Testis (tissue), 3 donors: ENCODE measurements around the gene LRP10. TPM values are rescaled to one million over a fixed set of nuclear protein-coding genes. Genes with fewer than 3 reads are reported as not detected.
A peak's percentile ranks its signal among the peaks of the same experiment; 100 is the strongest.

ENCODE experiments used
- DNase-seq: peaks from one replicate; pipeline ENCODE4 v3.0.0-alpha.2; 2019
- H3K27ac ChIP-seq, 2 donors: fragments of 200-600 bp; sonication (generic); one replicate each; pipeline ENCODE4 v1.5.1; 2019
- H3K27me3 ChIP-seq: fragments of 200-600 bp; sonication (generic); one replicate; pipeline ENCODE4 v1.5.1; 2019
- H3K36me3 ChIP-seq: fragments of 200-600 bp; sonication (generic); one replicate; pipeline ENCODE4 v1.5.1; 2017; ENCODE audit warnings: low read depth; ENCODE audit errors: missing control alignments
- H3K4me1 ChIP-seq: fragments of 200-600 bp; sonication (generic); one replicate; pipeline ENCODE4 v1.5.1; 2019
- H3K4me3 ChIP-seq, 2 donors: fragments of 200-600 bp; sonication (generic); one replicate each; pipeline ENCODE4 v1.5.1; 2017 to 2019
- H3K9me3 ChIP-seq: fragments of 200-600 bp; sonication (generic); one replicate; pipeline ENCODE4 v1.5.1; 2017
- CTCF ChIP-seq, 3 experiments: fragments of 450-650 bp in 2 of 3; fragments of 200-600 bp in 1 of 3; sonication (generic) in 1 of 3; IDR thresholded peaks; one replicate each; pipeline ENCODE4 v1.5.1; 2016 to 2019; ENCODE audit warnings: antibody characterized with exemption in 3 of 3, mild to moderate bottlenecking in 2 of 3, moderate library complexity in 1 of 3
- POLR2A ChIP-seq: fragments of 450-650 bp; IDR thresholded peaks from one replicate; pipeline ENCODE4 v1.6.1; 2017; ENCODE audit warnings: antibody characterized with exemption, mild to moderate bottlenecking, moderate library complexity
- WGBS, 2 donors: methylation state at CpG; one replicate each; pipeline ENCODE4 v1.1.5; 2018; 5-methylcytosine and 5-hydroxymethylcytosine counted together
- intact Hi-C: fragments of 100-400 bp; cut with DNase I; formaldehyde crosslinking; loops from one replicate; pipeline ENCODE4 v1.15.1; 2023; ENCODE audit warnings: low total_unique reads
- polyA plus RNA-seq: library from polyadenylated mRNA; stranded (reverse); fragments of 350-450 nt; fragmentation: Illumina TruSeq; extraction: RNeasy Lipid Tissue Mini Kit (QIAGEN cat#74804); gene quantifications from one replicate; pipeline ENCODE4 v1.2.3, GENCODE V29; 2014; ENCODE audit warnings: low read depth, low replicate concordance; ENCODE audit not compliant: insufficient read depth
- total RNA-seq, 2 donors: library from RNA; depleted of rRNA; stranded (reverse); fragments of >200 nt; gene quantifications; one replicate each; pipeline ENCODE4 v1.2.3, GENCODE V29; 2016

The LRP10 gene
- total and polyA plus RNA-seq, 3 donors from 2014 or later = 41.3 to 67.7 (median 58.2) TPM

- H3K4me3 ChIP-seq = no peak overlapping the region
- 87 to 88% methylated on average over 12 to 22 of the region's 22 CpGs for WGBS, 2 donors
- no peaks in the 10 kb centered on the region for H3K36me3 ChIP-seq
- H3K27me3 ChIP-seq = no peaks in the 10 kb centered on the region
- intact Hi-C loops = no loop called here
- TF ChIP-seq POLR2A (no peak), CTCF (IDR thresholded peaks at IDR 0.05) (no peak)
- no peak for DNase-seq
- peak overlapping the region in 1 of 2 donors; percentile 85 for H3K27ac ChIP-seq
- no peaks in the 10 kb centered on the region for H3K9me3 ChIP-seq
- peaks cover 35% of the 10 kb centered on the region for H3K4me1 ChIP-seq
These were observed 27.1 kb upstream of the LRP10 start for GRCh38 chr14:22844221-22845102.

DNA sequence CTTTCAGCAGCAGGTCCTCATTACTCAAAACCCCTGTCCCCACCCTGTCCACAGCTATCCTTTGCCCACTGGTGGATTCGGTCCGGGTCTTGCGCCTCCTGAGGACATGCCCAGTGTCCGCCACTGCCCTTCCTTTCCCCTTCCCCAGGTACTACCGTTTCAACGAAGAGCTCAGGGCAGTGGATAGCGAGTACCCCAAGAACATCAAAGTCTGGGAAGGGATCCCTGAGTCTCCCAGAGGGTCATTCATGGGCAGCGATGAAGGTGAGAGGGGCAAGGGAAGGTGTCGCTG lies 26.5 kb upstream of the LRP10 start:
- intact Hi-C loops = no loop called here
- peaks cover 39% of the 10 kb centered on the region for H3K4me1 ChIP-seq
- DNase-seq = no peak
- H3K27me3 ChIP-seq = no peaks in the 10 kb centered on the region
- no peaks in the 10 kb centered on the region for H3K9me3 ChIP-seq
- TF ChIP-seq CTCF (IDR thresholded peaks at IDR 0.05) = no peak
- no peak for TF ChIP-seq POLR2A
- H3K36me3 ChIP-seq = no peaks in the 10 kb centered on the region
- 87 to 91% methylated on average over 9 of the region's 9 CpGs for WGBS, 2 donors
- no peak overlapping the region for H3K4me3 ChIP-seq
- peak overlapping the region in 1 of 2 donors; percentile 85 for H3K27ac ChIP-seq

- DNase-seq = no peak
- TF ChIP-seq POLR2A = no peak
- TF ChIP-seq CTCF (IDR thresholded peaks at IDR 0.05) = no peak
- Histone ChIP-seq H3K27me3 (no peaks in the 10 kb centered on the region), H3K9me3 (no peaks in the 10 kb centered on the region), H3K27ac (peak overlapping the region; percentile 59 to 85), H3K4me1 (peaks cover 45% of the 10 kb centered on the region), H3K36me3 (no peaks in the 10 kb centered on the region), H3K4me3 (no peak overlapping the region)
- 65 to 74% methylated on average over 21 to 26 of the region's 26 CpGs for WGBS, 2 donors
- intact Hi-C loops = no loop called here
These were observed 25.5 kb upstream of the LRP10 start for GRCh38 chr14:22845821-22846625.

- no peak for DNase-seq
- intact Hi-C loops = no loop called here
- Histone ChIP-seq H3K4me1 (peaks cover 45% of the 10 kb centered on the region), H3K4me3 (no peak overlapping the region), H3K27me3 (no peaks in the 10 kb centered on the region), H3K9me3 (no peaks in the 10 kb centered on the region), H3K36me3 (no peaks in the 10 kb centered on the region), H3K27ac (peak overlapping the region; percentile 59 to 85)
- TF ChIP-seq POLR2A = no peak
- no peak for TF ChIP-seq CTCF (IDR thresholded peaks at IDR 0.05)
- WGBS, 2 donors = 68 to 72% methylated on average over 7 to 11 of the region's 11 CpGs
These were observed 24.7 kb upstream of the LRP10 start for GRCh38 chr14:22846811-22847307.
